ENCODE data around the gene KRTAP9-8.
"Not testable (repeated sequence)": the region's sequence is repeated elsewhere in the genome, so short reads cannot be mapped to it uniquely, and the experiment has no call there.

The KRTAP9-8 gene, protein sequence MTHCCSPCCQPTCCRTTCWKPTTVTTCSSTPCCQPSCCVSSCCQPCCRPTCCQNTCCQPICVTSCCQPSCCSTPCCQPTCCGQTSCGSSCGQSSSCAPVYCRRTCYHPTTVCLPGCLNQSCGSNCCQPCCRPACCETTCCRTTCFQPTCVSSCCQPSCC

GRCh38 chr17:41237949-41238437 is at the start of gene KRTAP9-8:
TSS of gene KRTAP9-8 (plus strand) at chr17:41237999. CDS start at chr17:41238052, 53 bp downstream.
- DNase-seq: not testable (repeated sequence)

GRCh38 chr17:41189837-41190318 is 47.9 kb upstream of the KRTAP9-8 start, which contains the start of gene KRTAP9-1:
TSS of gene KRTAP9-1 (plus strand) at chr17:41189887. CDS start at chr17:41189887, 0 bp downstream.
- not testable (repeated sequence) for DNase-seq

DNA sequence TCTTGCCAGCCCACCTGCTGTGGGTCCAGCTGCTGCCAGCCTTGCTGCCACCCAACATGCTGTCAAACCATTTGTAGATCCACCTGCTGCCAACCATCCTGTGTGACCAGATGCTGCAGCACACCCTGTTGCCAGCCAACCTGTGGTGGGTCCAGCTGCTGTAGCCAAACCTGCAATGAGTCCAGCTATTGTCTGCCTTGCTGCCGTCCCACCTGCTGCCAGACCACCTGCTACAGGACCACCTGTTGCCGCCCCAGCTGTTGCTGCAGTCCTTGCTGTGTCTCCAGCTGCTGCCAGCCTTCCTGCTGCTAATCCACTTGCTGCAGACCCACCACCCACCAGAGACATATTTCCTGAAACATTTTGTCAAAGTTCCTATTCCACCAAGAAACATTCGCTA is 47.5 kb upstream of the KRTAP9-8 start:
- no peak for DNase-seq

- no peak for DNase-seq
Measured at GRCh38 chr17:41196068-41196467, 41.7 kb upstream of the KRTAP9-8 start.

- DNase-seq: no peak
Measured at GRCh38 chr17:41199421-41200078, 38.2 kb upstream of the KRTAP9-8 start.

DNA sequence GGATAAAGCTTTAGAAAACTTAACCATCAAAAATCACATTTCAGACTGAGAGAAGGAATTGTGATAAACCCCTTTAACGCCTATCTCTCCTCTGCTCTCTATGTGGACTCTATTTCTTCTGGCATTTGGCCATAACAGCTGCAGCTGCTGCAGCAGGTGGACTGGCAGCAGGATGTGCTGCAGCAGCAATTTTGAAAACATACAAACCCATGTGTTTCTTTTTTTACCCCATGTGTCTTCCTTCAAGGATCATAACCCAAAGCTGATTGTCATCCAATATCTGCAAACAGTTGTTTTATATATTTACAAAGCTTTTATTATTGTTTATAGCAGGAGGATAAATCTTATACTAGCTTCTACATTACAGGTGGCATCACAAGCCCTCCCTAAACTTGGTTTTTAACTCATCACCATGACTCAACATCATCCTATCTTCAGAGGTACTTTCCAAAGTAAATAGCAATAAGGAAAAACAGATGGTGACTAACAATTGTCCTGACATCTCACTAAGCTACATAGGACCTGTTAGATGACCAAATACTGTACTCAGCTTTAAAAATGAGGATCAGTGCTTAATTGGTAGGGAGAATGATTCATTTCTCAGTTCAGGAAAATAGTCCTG is 25.8 kb upstream of the KRTAP9-8 start:
- DNase-seq: peak; percentile 75

GRCh38 chr17:41212524-41213169 is 25.2 kb upstream of the KRTAP9-8 start:
- peak; percentile 79 for DNase-seq

- no peak for DNase-seq
Measured at GRCh38 chr17:41215681-41216080, 22.1 kb upstream of the KRTAP9-8 start.

GRCh38 chr17:41223821-41224220 is 14.0 kb upstream of the KRTAP9-8 start:
- no peak for DNase-seq

GRCh38 chr17:41226051-41226450 is 11.7 kb upstream of the KRTAP9-8 start:
- DNase-seq: no peak

- DNase-seq: not testable (repeated sequence)
Measured at GRCh38 chr17:41226598-41227095, 11.2 kb upstream of the KRTAP9-8 start, which contains the start of gene KRTAP9-2. TSS of gene KRTAP9-2 (plus strand) at chr17:41226648. CDS start at chr17:41226655, 7 bp downstream.

- no peak for DNase-seq
Measured at GRCh38 chr17:41230094-41230493, 7.7 kb upstream of the KRTAP9-8 start.

DNA sequence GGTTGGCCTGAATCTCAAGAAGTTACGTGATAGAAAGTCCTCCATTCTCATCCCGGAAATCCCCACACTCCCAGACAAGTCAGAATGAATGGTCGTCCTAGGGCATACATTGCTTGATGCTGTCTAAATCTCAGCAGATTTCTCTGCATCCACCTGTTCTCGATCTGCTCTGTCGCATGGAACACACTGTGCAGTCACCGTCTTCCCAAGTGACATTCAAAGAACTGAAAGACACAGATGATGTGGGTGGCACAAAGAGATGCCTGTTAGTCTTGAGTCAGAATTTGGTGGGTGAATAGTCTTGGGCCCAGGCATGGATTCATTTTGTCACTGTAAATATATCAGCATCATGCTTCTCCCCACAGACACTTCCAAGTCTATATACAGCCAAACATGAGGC is 6.1 kb upstream of the KRTAP9-8 start:
- DNase-seq: no peak

DNA sequence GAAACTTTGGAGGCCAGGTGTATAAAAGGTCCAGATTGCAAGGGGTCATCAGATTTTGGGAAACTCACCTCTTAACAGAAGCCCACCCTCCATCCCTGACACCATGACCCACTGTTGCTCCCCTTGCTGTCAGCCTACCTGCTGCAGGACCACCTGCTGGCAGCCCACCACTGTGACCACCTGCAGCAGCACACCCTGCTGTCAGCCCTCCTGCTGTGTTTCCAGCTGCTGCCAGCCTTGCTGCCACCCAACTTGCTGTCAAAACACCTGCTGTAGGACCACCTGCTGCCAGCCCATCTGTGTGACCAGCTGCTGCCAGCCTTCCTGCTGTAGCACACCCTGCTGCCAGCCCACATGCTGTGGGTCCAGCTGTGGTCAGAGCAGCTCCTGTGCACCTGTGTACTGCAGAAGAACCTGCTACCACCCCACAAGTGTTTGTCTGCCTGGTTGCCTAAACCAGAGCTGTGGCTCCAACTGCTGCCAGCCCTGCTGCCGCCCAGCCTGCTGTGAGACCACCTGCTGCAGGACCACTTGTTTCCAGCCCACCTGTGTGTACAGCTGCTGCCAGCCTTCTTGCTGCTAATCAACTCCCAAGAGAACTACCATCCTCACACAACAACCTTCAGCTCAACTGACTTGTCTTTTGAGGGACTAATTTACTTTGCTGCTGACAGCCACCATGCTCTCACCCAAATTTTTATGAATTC is 5.2 kb upstream of the KRTAP9-8 start, which contains the start of gene KRTAP9-3:
Gene KRTAP9-3 (plus strand): TSS at position 51 of the 707 bp plus-strand sequence. CDS start 53 bp downstream, at position 104.
- not testable (repeated sequence) for DNase-seq

GRCh38 chr17:41237116-41237515 is 683 bp upstream of the KRTAP9-8 start:
- DNase-seq: not testable (repeated sequence)

DNA sequence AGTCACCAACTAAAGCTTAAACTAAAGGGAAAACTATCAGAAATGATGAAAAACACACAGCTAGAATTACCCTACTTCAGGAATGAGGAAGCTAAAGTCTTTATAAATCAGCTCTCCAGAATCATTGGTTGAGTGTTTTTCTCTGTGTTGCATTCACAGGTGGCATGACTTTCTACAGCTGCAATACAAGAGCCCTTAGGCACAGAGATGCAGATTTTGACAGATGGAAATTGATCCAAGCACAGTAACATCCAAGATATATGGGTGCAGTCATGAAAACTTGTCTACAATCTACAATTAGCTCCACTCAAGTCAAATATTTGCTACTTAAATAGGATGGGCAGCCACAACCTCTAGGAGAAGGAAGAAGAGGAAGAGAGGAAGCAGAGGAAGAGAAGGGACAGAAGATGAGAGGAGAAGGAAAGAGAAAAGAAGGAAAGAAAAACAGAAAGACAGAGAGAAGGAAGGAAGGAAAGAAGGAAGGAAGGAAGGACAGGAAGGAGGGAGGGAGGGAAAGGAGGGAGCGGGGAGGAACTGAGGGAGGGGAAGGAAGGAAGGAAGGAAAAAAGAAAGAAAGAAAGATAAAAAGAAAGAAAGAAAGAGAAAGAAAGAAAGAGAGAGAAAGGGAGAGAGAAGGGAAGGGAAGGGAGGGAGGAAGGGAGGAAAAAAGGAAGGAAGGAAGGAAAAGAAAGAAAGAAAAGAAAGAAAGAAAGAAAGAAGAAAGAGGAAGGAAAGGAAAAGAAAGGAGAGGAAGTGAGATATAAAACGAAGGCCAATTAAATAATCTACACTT is 9.4 kb downstream of the KRTAP9-8 start:
- DNase-seq: not testable (repeated sequence)

GRCh38 chr17:41249637-41250240 is 11.9 kb downstream of the KRTAP9-8 start, which contains the start of gene KRTAP9-4:
TSS of gene KRTAP9-4 (plus strand) at chr17:41249687. CDS start at chr17:41249721, 34 bp downstream.
- not testable (repeated sequence) for DNase-seq

- no peak for DNase-seq
Measured at GRCh38 chr17:41251261-41251660, 13.5 kb downstream of the KRTAP9-8 start.

DNA sequence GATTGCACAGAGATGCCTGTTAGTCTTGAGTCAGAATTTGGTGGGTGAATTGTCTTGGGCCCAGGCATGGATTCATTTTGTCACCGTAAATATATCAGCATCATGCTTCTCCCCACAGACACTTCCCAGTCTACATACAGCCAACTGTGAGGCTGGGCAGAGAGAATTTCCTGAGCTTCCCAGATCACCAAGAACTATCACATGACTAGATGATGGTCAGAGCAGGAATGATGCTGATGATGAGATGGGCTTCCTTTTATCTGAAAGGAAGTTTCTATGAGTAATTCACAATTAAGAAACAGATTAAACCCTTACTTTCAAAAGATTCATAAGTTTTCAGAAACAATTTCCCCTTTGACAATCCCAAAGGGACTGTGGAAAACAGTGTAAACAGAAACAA is 17.1 kb downstream of the KRTAP9-8 start:
- DNase-seq: no peak
